ENCODE results near the gene NOA1.

The NOA1 gene

DNA sequence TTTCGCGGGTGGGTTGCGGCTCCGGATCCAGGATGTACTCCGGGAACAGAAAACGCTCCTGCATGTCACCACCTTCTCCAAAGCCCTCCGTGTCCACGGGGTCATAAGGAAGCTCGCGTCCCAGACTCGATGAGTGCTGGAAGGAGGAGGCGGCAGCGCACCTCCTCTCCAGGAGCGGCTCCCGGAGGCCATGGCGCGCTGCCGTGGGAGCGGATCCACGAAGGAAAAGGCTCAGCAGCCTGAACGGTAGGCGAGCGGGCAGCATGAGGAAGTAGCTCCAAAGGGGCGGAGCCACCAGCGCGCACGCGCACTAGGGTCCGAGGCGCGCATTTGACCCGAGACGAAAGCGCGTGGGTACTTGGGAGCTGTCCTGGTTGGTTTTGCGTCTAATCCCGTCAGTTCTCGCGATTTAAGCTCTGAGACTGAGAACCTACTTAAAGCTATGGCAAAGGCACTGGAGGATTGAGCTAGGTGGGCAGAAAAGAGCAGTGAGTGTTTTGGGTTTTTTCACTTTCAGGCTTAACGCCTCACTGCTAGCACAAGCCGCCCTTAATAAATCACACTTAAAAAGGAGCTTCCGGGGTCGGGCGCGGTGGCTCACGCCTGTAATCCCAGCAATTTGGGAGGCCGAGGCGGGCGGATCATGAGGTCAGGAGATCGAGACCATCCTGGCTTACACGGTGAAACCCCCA is at the start of gene NOA1:
Gene NOA1, minus strand, starts transcription at position 286 of the 692 bp plus-strand sequence. Its CDS starts 21 bp downstream, at position 265.
- peak; percentile 100 for DNase-seq

GRCh38 chr4:57023104-57023503 is 45.7 kb upstream of the NOA1 start:
- DNase-seq, result no peak

GRCh38 chr4:57020467-57021101 is 43.2 kb upstream of the NOA1 start:
- DNase-seq, result peak in 1 of 2 experiments; percentile 33

DNA sequence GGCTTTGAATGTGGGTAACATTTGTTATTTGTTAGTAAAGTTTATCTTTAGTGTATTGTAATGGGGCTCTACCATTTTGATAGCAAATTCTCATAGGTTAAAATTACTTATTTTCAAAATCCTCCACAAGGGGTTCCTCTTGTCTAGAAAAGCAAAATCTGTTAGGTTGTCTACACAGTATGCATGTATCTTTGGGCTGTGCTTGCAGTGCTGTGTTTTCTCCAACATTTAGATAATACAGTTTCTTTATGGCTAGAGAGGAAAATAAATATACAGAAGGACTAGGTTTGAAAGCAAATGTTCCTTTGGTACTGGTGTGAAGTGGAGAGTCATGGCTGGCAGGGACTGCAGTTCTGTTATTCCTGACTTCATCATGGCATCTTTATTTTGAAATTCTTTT is 41.6 kb upstream of the NOA1 start:
- peak in 1 of 2 experiments; percentile 34 for DNase-seq

- no peak for DNase-seq
Measured at GRCh38 chr4:57013543-57014120, 36.2 kb upstream of the NOA1 start.

- DNase-seq, result no peak
Measured at GRCh38 chr4:56999751-57000150, 22.3 kb upstream of the NOA1 start.

GRCh38 chr4:56995525-56995924 is 18.1 kb upstream of the NOA1 start:
- no peak for DNase-seq

DNA sequence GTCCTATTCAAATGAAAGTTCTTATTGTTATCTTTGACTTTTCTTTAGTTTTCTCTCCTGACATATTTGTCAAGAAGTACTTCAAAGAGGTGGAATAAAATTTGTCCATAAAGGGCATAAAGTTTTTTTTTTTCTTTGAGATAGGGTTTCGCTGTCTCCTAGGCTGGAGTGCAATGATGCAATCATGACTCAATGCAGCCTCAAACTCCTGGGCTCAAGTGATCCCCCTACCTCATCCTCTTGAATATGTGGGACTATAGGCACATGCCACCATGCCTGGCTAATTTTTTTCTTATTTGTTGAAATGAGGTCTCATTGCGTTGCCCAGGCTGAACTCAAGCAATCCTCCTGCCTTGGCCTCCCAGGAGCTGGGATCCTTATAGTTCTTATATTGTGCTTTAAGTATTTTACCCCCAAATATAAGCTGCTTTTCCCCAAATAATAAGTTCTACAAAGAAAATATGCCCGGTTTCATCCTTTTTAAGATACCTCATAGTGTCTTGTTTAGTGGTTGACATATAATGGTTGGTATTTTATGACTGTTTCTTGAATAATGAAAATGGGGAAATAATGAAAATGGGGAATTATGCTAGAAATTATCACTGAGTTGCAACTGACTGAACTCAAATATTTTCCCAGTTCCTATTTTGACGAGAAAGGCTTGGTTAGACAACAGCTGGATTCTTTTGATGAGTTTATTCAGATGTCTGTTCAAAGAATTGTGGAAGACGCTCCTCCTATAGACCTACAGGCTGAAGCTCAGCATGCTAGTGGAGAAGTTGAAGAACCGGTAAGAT is 12.9 kb upstream of the NOA1 start:
- DNase-seq, result no peak

GRCh38 chr4:56986952-56987351 is 9.5 kb upstream of the NOA1 start:
- DNase-seq, result no peak

DNA sequence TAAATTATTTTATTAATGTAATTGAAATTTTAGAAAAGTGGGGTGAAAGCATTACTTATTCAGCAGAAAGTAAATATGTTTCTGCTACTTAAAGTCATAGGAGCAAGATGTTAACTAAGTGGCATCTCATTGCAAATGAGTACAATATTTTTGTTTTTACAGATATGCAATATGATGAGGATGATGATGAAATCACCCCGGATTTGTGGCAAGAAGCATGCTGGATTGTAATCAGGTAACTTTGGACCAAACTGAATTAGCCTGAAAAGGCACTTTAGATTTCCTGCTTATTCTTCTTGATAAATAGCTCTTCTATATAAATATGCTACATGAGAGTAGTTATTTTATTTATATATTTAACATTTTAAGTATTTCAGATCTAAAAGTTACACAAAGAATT is 8.8 kb upstream of the NOA1 start:
- DNase-seq, result no peak

GRCh38 chr4:56981795-56982201 is 4.4 kb upstream of the NOA1 start:
- DNase-seq, result no peak

- peak; percentile 59 to 74 for DNase-seq
Measured at GRCh38 chr4:56979421-56980072, 2.1 kb upstream of the NOA1 start.

DNA sequence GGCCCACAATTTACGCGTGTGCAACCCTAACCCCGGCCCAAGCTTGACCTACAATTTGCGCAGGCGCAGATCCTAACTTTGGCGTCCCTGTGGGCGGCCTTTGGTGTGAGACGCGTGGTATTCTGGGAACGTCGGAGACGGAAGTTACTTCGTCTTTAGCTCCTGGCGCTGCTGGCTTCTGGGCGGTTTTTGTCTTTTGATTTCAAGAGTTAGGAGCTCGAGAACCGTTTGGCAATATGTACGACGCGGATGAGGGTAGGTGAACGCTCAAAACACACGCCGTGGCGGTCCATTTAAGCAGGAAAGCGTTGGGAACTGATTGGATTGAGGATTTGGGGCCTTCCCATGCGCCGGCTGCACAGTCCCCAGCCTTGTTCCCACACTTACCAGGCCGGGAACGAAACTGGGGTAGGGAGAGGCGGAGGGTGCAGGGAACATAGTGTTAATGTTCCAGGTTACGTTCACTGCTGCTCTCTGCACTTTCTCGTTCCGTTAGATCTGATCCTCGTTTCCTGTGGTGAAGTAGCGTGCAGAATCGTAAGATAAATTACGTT is 1.4 kb upstream of the NOA1 start, which contains the start of gene POLR2B:
Gene POLR2B, plus strand, starts transcription at position 147 of the 554 bp plus-strand sequence. Its CDS starts 90 bp downstream, at position 237.
- DNase-seq, result peak; percentile 100

DNA sequence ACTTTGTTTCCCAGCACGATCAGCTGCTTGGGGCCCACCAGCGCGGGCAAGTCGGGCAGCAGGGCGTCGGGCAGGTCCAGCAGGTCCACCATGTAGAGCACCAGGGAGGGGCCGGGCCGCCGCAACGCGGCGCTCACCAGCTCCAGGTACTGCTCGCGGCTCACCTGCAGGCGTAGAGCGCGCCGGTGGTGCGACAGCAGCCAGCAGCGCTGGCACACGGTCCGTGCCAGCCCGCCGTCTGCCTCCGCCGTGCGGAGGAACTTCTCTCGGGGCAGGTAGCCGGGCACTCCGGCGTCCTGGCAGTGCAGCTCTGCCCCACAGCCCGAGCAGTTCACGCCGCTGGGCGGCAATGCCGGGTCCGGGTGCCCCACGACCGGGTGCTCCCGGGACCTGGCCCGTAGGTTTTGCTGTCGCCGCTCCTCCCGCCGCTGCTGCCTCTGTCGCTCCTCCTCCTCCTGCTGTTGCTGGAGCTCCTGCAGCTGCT is 527 bp downstream of the NOA1 start:
- no peak for DNase-seq

GRCh38 chr4:56976283-56976836 is 1.0 kb downstream of the NOA1 start:
- DNase-seq, result peak in 1 of 2 experiments; percentile 52

DNA sequence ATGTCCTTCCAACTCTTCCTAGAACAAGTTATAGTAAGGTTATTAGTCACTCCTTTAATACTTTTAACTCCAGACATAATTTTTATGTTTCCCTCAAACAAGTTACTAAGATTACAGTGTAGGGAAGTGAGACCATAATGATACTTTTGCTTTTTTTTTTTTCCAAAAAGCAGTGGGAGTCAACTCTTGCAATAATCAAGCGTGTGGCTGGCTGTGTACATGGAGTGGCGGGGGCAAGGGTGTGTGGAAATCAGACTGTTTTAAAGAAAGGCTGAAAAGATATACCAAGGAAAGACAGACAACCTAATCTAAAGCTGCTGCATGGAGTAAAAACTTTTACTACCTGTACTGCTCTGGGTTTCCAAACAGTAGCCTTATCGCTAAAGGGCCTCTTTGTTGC is 4.1 kb downstream of the NOA1 start:
- no peak for DNase-seq

DNA sequence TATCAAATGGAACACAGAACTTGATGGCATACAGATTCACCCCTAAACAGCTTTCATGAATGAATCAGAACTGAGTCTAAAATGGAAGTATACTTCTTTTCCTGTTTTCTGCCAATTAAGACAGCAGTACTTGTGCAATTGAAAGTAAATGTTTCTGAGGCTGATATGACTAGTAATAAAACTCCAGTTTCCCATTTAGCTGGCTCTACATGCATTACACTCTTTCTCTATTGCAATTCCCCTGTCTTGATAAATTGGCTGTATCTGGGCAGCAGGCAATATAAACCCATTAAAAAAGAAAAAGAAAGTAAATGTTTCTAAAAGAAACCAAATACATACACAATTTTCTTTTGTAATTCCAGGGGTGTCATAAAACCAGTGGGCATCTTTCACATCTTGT is 4.6 kb downstream of the NOA1 start:
- no peak for DNase-seq

DNA sequence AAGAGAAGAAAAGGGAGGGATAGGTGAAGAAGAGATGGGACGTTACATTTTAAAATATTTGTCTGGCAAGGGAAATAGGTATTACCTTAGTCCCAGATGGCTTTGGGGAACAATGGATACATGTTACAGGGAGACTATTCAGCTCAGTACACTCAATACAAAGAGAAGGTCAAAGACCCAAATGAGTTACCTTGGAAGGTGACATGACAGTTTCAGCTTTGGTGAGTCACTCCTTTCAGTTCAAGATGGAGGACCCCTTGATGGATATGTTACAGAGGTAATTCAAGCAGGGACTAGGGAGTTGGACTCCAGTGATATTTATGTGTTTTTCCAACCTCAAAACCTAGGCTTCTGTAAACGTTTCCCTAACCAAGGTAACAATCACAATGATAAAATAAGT is 5.0 kb downstream of the NOA1 start:
- DNase-seq, result no peak

DNA sequence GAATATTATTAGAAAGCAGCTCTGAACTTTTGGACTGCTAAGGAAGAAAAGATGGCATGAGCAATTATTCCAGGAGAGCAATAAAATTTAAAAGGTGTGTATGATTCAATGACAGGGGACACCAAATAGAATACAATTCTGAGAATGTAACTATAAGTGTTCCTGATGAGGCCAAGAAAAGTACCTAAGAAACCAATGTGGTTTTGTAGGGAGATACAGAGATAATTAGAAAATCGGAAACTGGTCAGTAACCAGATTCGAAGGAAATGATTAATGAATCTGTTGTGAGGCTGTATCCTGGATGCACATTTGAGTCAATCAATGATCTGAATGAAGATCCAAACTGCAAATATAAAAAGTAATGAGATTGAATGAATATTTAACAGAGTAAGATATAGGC is 6.0 kb downstream of the NOA1 start:
- DNase-seq, result no peak

GRCh38 chr4:56961107-56961500 is 16.3 kb downstream of the NOA1 start:
- no peak for DNase-seq

DNA sequence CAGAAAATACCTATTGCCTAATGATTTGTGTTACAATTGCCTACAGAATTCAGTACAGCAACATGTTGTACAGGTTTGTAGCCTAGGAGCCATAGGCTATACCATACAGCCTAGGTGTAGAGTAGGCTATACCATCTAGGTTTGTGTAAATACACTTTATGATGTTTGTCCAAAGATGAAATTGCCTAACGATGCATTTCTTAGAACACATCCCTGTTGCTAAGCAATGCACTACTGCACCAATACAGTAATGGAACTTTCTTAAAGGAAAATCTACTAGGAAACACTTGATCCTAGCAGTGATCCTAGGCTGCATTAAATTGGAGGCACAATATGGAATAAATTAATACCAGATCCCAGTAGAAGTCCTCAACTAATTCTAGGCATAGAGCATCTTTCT is 18.3 kb downstream of the NOA1 start:
- DNase-seq, result no peak

- DNase-seq, result peak; percentile 96 to 97
Measured at GRCh38 chr4:56958111-56958517, 19.3 kb downstream of the NOA1 start.

All from Kasumi-1 (cell line).